ENCODE measurements around the gene CTNS. TPM values are rescaled to one million over a fixed set of nuclear protein-coding genes. Genes with fewer than 3 reads are reported as not detected.

CTNS gene
- total and polyA plus RNA-seq, 2 donors from 2014 or later = 11.9 to 15.7 TPM

DNA sequence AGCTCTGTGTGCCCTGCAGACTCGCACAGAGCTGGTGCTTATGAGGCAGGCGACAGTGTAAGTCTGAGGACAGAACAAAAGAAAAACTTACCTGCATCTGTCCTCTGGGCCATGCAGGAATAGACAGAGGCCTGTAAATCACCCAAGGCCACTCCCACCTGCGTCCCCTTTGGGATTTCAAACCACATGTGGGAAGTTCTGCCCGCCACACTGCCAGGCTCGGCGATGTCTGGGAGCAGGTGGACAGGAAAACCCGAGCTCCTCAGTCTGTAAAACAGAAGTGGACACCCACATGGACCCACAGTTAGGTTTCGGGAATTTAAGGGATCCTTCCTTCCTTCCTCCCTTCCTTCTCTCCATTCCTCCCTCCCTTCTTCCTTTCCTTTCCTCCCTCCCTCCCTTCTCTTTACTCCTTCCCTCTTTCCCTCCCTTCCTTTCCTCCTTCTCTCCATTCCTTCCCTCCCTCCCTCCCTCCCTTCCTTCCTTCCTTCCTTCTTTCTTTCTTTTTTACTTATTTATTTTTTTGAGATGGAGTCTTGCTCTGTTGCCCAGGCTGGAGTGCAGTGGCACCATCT is 15.3 kb upstream of the CTNS start:
- DNase-seq (no peak), FAIRE-seq (no peak)
- Histone ChIP-seq H3K27me3 (ENCODE audit: control insufficient read depth, insufficient read depth, low read length) (no peaks in the 10 kb centered on the region), H3K27ac (ENCODE audit: low read depth in 2 of 2, low read length in 2 of 2) (no peak overlapping the region), H3K4me1 (ENCODE audit: control insufficient read depth in 2 of 3, insufficient read depth in 2 of 3, low read depth in 1 of 3, low read length in 3 of 3) (no peaks in the 10 kb centered on the region), H3K4me3 (ENCODE audit: low read length in 3 of 3) (no peak overlapping the region), H3K9me3 (ENCODE audit: control insufficient read depth in 2 of 3, insufficient read depth in 1 of 3, low read length in 3 of 3) (no peaks in the 10 kb centered on the region), H3K9ac (ENCODE audit: low read length in 3 of 3) (no peak overlapping the region), H3K36me3 (ENCODE audit: control insufficient read depth in 2 of 3, insufficient read depth in 3 of 3, low read length in 3 of 3) (peaks cover 2 to 44% (median 33%) of the 10 kb centered on the region in 3 donors)
- TF ChIP-seq, protein P1, sequence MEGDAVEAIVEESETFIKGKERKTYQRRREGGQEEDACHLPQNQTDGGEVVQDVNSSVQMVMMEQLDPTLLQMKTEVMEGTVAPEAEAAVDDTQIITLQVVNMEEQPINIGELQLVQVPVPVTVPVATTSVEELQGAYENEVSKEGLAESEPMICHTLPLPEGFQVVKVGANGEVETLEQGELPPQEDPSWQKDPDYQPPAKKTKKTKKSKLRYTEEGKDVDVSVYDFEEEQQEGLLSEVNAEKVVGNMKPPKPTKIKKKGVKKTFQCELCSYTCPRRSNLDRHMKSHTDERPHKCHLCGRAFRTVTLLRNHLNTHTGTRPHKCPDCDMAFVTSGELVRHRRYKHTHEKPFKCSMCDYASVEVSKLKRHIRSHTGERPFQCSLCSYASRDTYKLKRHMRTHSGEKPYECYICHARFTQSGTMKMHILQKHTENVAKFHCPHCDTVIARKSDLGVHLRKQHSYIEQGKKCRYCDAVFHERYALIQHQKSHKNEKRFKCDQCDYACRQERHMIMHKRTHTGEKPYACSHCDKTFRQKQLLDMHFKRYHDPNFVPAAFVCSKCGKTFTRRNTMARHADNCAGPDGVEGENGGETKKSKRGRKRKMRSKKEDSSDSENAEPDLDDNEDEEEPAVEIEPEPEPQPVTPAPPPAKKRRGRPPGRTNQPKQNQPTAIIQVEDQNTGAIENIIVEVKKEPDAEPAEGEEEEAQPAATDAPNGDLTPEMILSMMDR (IDR thresholded peaks at IDR 0.05; ENCODE audit: borderline replicate concordance, extremely low read depth, insufficient read depth) = no peak
- intact Hi-C loops (cut with DNase I) = no loop called here

DNA sequence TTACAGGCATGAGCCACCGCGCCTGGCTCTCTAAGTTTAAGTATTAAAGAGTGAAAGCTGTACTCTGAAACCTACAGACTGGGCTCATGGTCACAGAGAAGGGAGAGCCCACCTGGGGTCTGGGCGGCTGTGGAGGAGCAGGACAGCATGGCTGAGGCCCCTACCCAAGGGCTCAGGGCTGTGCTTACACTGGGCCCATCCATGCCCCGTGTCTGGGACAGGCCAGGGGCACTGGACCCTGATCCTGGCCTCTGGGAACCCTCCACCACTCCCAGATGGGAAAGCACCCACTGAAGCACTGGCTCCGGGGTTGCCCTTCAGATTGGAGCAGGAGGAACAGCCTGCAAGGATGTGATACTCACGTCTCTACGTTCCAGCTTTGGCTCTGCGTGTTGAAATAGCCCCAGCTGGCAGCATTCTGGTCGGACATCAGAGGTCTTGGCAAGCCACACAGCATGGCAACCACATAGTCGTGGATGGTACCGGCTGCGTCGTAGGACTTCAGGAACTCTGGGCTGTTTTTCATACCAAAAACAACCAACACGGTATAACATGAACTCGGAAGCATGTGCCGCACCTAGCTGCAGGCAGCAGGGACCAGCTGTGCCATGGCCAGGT is 13.5 kb upstream of the CTNS start:
- TF ChIP-seq, protein P1 (IDR thresholded peaks at IDR 0.05; ENCODE audit: borderline replicate concordance, extremely low read depth, insufficient read depth) = no peak
- intact Hi-C loops (cut with DNase I) = no loop called here
- FAIRE-seq (no peak), DNase-seq (no peak)
- Histone ChIP-seq H3K9ac (ENCODE audit: low read length in 3 of 3) (no peak overlapping the region), H3K9me3 (ENCODE audit: control insufficient read depth in 2 of 3, insufficient read depth in 1 of 3, low read length in 3 of 3) (no peaks in the 10 kb centered on the region), H3K36me3 (ENCODE audit: control insufficient read depth in 2 of 3, insufficient read depth in 3 of 3, low read length in 3 of 3) (peaks cover 0 to 37% (median 37%) of the 10 kb centered on the region in 3 donors), H3K4me3 (ENCODE audit: low read length in 3 of 3) (no peak overlapping the region), H3K4me1 (ENCODE audit: control insufficient read depth in 2 of 3, insufficient read depth in 2 of 3, low read depth in 1 of 3, low read length in 3 of 3) (no peaks in the 10 kb centered on the region), H3K27ac (ENCODE audit: low read depth in 2 of 2, low read length in 2 of 2) (no peak overlapping the region), H3K27me3 (ENCODE audit: control insufficient read depth, insufficient read depth, low read length) (no peaks in the 10 kb centered on the region)

DNA sequence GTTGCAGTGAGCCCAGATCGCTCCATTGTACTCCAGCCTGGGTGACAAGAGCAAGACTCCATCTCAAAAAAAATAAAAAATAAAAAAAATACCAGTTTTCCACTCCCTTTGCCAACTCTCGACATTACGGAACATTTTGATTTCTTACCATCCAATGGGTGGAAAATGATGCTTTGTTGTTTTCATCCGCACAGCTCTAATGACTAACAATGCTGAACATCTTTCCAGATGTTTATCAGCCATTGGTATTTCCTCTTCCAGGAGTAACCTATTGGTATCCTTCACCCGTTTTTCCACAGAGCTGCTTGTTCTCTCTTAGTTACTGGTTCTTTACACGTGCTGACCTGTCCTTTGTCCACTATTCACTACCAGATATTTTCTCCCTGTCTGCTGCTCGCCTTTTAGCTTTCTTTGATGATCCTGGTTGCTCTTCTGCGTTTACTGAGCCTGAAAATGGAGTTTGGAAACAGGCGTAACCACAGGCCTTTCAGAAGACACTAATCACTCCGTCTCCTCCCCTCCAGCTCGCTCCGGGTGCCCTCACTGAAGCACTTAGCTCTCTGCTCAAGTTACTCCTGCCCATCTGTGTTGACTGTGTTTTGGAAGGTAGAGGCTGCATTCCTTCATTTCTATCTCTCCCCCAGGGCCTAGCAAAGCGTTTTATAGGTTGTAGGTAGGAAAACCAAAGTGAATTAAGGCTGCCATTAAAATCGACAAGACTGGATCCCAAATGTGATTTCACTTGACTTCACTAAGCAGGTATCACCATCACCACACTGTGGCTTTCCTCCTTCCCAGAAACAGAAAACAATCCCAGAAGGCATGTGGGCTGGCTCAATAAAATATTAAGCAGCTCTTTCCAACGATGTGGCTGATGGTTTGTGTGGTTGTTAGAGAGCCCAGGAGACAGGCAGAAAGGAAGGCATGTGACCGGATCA is 9.5 kb upstream of the CTNS start:
- Histone ChIP-seq H3K27ac (ENCODE audit: low read depth in 2 of 2, low read length in 2 of 2) (no peak overlapping the region), H3K9ac (ENCODE audit: low read length in 3 of 3) (no peak overlapping the region), H3K9me3 (ENCODE audit: control insufficient read depth in 2 of 3, insufficient read depth in 1 of 3, low read length in 3 of 3) (no peaks in the 10 kb centered on the region), H3K4me1 (ENCODE audit: control insufficient read depth in 2 of 3, insufficient read depth in 2 of 3, low read depth in 1 of 3, low read length in 3 of 3) (no peaks in the 10 kb centered on the region), H3K27me3 (ENCODE audit: control insufficient read depth, insufficient read depth, low read length) (no peaks in the 10 kb centered on the region), H3K4me3 (ENCODE audit: low read length in 3 of 3) (no peak overlapping the region), H3K36me3 (ENCODE audit: control insufficient read depth in 2 of 3, insufficient read depth in 3 of 3, low read length in 3 of 3) (peaks cover 2 to 39% (median 31%) of the 10 kb centered on the region in 3 donors)
- intact Hi-C loops (cut with DNase I) = no loop called here
- peak in 2 of 5 donors; percentile 12 to 17 for DNase-seq
- TF ChIP-seq, protein P1 (IDR thresholded peaks at IDR 0.05; ENCODE audit: borderline replicate concordance, extremely low read depth, insufficient read depth) = no peak
- no peak for FAIRE-seq

All from kidney (tissue), 14 donors.